GM12878 (cell line): ENCODE measurements around the gene SPATA19. TPM values are rescaled to one million over a fixed set of nuclear protein-coding genes. Genes with fewer than 3 reads are reported as not detected.

Experiments used
- ATAC-seq: fragments of 200-7000 bp; cut with Tn5 transposase; 3 replicates; pipeline ENCODE4 v1.9.1; 2020; ENCODE audit warnings: mild to moderate bottlenecking, moderate library complexity
- BruUV-seq: library from RNA; stranded (reverse); fragments of 400-500 nt; replicated peaks from 2 replicates; lab custom pipeline; 2021; lab: Mats Ljungman, UMichigan
- CTCF ChIA-PET: fragments of 300-600 bp; sonication (Branson Sonifier 250); formaldehyde crosslinking; extraction: SDS; loops from one replicate; lab custom pipeline; 2021; ENCODE audit warnings: inconsistent platforms; lab: Yijun Ruan, JAX
- POLR2A ChIA-PET: fragments of 350-600 bp; formaldehyde crosslinking; extraction: SDS; loops from one replicate; lab custom pipeline; 2021; ENCODE audit warnings: inconsistent platforms; lab: Charles Lee
- RAD21 ChIA-PET: fragments of 300-600 bp; sonication (Branson Sonifier 250); formaldehyde crosslinking; loops from one replicate; lab custom pipeline; 2023; ENCODE audit warnings: antibody characterized with exemption; ENCODE audit not compliant: unreplicated experiment; lab: Charles Lee
- SMC1A ChIA-PET: fragments of 300-600 bp; sonication (Branson Sonifier 250); formaldehyde crosslinking; loops from one replicate; lab custom pipeline; 2023; ENCODE audit not compliant: unreplicated experiment, uncharacterized antibody; lab: Charles Lee
- DNase-seq: peaks from one replicate; pipeline ENCODE4 v3.0.0-alpha.2; 2011; ENCODE audit warnings: low read depth, low spot score
- FAIRE-seq: peaks from 3 replicates; lab custom pipeline; 2011; peaks lifted over from hg19 to GRCh38; lab: Jason Lieb, UNC
- H2AFZ ChIP-seq: 2 replicates; pipeline ENCODE4 v1.6.0; 2011; ENCODE audit warnings: low read depth, low read length, control low read depth; ENCODE audit not compliant: control insufficient read depth
- H3K27ac ChIP-seq: 2 replicates; pipeline ENCODE4 v1.5.1; 2011; ENCODE audit warnings: control low read depth; ENCODE audit not compliant: control insufficient read depth, insufficient read depth
- H3K27me3 ChIP-seq, 2 experiments: replicated peaks in 1 of 2; 2 replicates each; pipeline versions ENCODE4 v1.6.0 to v1.6.1; 2011; ENCODE audit warnings: low read length in 1 of 2; ENCODE audit not compliant: control insufficient read depth in 2 of 2, insufficient read depth in 2 of 2
- H3K36me3 ChIP-seq, 2 experiments: 2 replicates each; pipeline ENCODE4 v1.5.1; 2011; ENCODE audit warnings: low read length in 1 of 2; ENCODE audit not compliant: control insufficient read depth in 2 of 2, insufficient read depth in 2 of 2
- H3K4me1 ChIP-seq: 2 replicates; pipeline ENCODE4 v1.6.1; 2011; ENCODE audit warnings: mild to moderate bottlenecking, low read length, moderate library complexity, mixed read lengths; ENCODE audit not compliant: control insufficient read depth, insufficient read depth
- H3K4me2 ChIP-seq: 2 replicates; pipeline ENCODE4 v1.6.0; 2011; ENCODE audit warnings: control low read depth; ENCODE audit not compliant: control insufficient read depth, insufficient read depth
- H3K4me3 ChIP-seq: fragments of 200-600 bp; sonication (generic); 2 replicates; pipeline ENCODE4 v1.5.1; 2016
- H3K79me2 ChIP-seq: 2 replicates; pipeline ENCODE4 v1.6.0; 2011; ENCODE audit warnings: low read length; ENCODE audit not compliant: control insufficient read depth, insufficient read depth
- H3K9ac ChIP-seq: 2 replicates; pipeline ENCODE4 v1.8.0; 2011; ENCODE audit warnings: low read length, control low read depth, mixed read lengths; ENCODE audit not compliant: control insufficient read depth, insufficient read depth
- H3K9me3 ChIP-seq: replicated peaks from 3 replicates; pipeline ENCODE4 v1.5.1; 2011; ENCODE audit warnings: mild to moderate bottlenecking, low read length; ENCODE audit not compliant: control insufficient read depth, insufficient read depth
- H4K20me1 ChIP-seq: 2 replicates; pipeline ENCODE4 v1.6.0; 2011; ENCODE audit not compliant: control insufficient read depth, insufficient read depth
- BACH1 ChIP-seq: fragments of 450-650 bp; IDR thresholded peaks from 2 replicates; pipeline ENCODE4 v1.6.1; 2017; ENCODE audit warnings: mild to moderate bottlenecking, borderline replicate concordance
- CHD4 ChIP-seq: fragments of 200-600 bp; sonication (generic); IDR thresholded peaks from 2 replicates; pipeline ENCODE4 v1.6.1; 2016; ENCODE audit warnings: mild to moderate bottlenecking
- CTCF ChIP-seq, 3 experiments: IDR thresholded peaks in 2 of 3; conservative IDR thresholded peaks in 1 of 3; 2 replicates each; pipeline ENCODE4 v1.5.1; 2011; ENCODE audit warnings: low read depth in 3 of 3, low read length in 3 of 3, mild to moderate bottlenecking in 3 of 3, control low read depth in 2 of 3, moderate library complexity in 2 of 3, inconsistent platforms in 1 of 3, mixed read lengths in 1 of 3; ENCODE audit not compliant: control insufficient read depth in 2 of 3, insufficient read depth in 1 of 3; ENCODE audit errors: extremely low read depth in 1 of 3
- DPF2 ChIP-seq: fragments of 450-650 bp; IDR thresholded peaks from 2 replicates; pipeline ENCODE4 v1.6.1; 2017; ENCODE audit warnings: mild to moderate bottlenecking
- FOS ChIP-seq: IDR thresholded peaks from 3 replicates; pipeline ENCODE4 v1.6.1; 2011; ENCODE audit warnings: borderline replicate concordance; ENCODE audit not compliant: insufficient read length; ENCODE audit errors: extremely low read depth
- HDAC2 ChIP-seq: fragments of 200-600 bp; sonication (generic); IDR thresholded peaks from 2 replicates; pipeline ENCODE4 v1.6.1; 2017
- HDGF ChIP-seq: fragments of 450-650 bp; IDR thresholded peaks from 2 replicates; pipeline ENCODE4 v1.6.1; 2016; ENCODE audit warnings: antibody characterized with exemption
- NR2F1 ChIP-seq: fragments of 450-650 bp; conservative IDR thresholded peaks from 2 replicates; pipeline ENCODE4 v1.6.1; 2017; ENCODE audit warnings: mild to moderate bottlenecking
- TBL1XR1 ChIP-seq: IDR thresholded peaks from 2 replicates; pipeline ENCODE4 v1.6.1; 2012; ENCODE audit warnings: low read depth, low read length, improper control_type of control experiment
- USF2 ChIP-seq: IDR thresholded peaks from 2 replicates; pipeline ENCODE4 v1.6.1; 2011; ENCODE audit warnings: low read depth, low read length, improper control_type of control experiment, borderline replicate concordance
- WRNIP1 ChIP-seq: IDR thresholded peaks from 2 replicates; pipeline ENCODE4 v1.6.1; 2011; ENCODE audit warnings: low read depth, low read length, improper control_type of control experiment, borderline replicate concordance
- WGBS: methylation state at CpG from one replicate; pipeline ENCODE4 v1.1.6; 2016; ENCODE audit warnings: low lambda C conversion rate; ENCODE audit not compliant: insufficient replicate concordance, insufficient coverage; ENCODE audit errors: missing lambda C conversion rate; 5-methylcytosine and 5-hydroxymethylcytosine counted together
- in situ Hi-C: fragments of 300-500 bp; cut with MboI; formaldehyde crosslinking; loops from 9 replicates; pipeline ENCODE4 v1.14.3; 2018; ENCODE audit warnings: mixed read lengths
- intact Hi-C: fragments of 100-400 bp; cut with micrococcal nuclease; formaldehyde crosslinking; loops from one replicate; pipeline ENCODE4 v1.14.2; 2022; ENCODE audit not compliant: unreplicated experiment
- polyA plus RNA-seq, 11 experiments: library from polyadenylated mRNA; depleted of rRNA in 4 of 11; unstranded in 6 of 11; stranded (reverse) in 5 of 11; fragments of >200 nt; fragmentation: Nextera tagmentation in 4 of 11; fragmentation: Illumina TruSeq in 1 of 11; extraction: Ambion mirVana in 4 of 11; extraction: Trizol in 1 of 11; gene quantifications; 1 replicate in 1 of 11; 2 replicates in 10 of 11; pipeline versions ENCODE4 v1.2.1 to v1.2.3, GENCODE V29; 2011 to 2016; ENCODE audit warnings: inconsistent platforms in 2 of 11, missing spikeins in 2 of 11, low read depth in 1 of 11
- total RNA-seq, 4 experiments: library from RNA; depleted of rRNA in 3 of 4; stranded (reverse); fragments of >200 nt in 3 of 4; fragmentation: Illumina TruSeq in 1 of 4; extraction: Trizol in 1 of 4; gene quantifications; 2 replicates each; pipeline versions ENCODE4 v1.2.1 to v1.2.3, GENCODE V29; 2013 to 2021
- TF ChIP-seq, protein P1 (sequence below): IDR thresholded peaks from 2 replicates; pipeline ENCODE4 v1.6.1; 2012; ENCODE audit warnings: low read length, inconsistent platforms

The SPATA19 gene
- total and polyA plus RNA-seq, 10 of the 15 experiments (the other 5 are each of a cell fraction or from before 2014, with no cell fraction given) = not detected

DNA sequence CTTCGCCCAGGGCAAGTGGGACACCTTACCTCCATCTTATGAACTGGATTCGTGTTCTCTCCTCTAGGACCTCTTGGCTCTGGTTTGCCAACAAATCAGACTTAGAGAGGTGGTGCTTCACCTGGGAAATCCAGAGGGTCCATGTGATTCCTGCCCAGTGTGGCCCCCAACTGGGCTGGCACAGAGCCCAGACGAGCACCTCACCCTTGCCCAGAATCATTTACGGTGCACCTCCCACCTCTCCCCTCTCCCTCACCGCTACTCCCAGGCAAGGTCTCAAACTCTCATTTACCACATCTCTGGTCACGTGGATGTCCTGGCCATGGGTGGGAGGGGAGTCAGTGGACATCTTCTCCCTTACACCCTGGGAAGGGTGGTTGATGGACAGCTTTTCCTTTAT lies 1.1 kb downstream of the SPATA19 start:
- intact Hi-C loops (no loop called here), in situ Hi-C loops (no loop called here)
- ChIA-PET SMC1A (no interaction called here), POLR2A (no interaction called here), CTCF (interaction anchor here (1.1 kb wide), 1 partner anchor 9 kb away, joined by 3 read pairs; no protein-coding TSS in a partner anchor), RAD21 (no interaction called here)
- Histone ChIP-seq H3K27me3 (no peaks in the 10 kb centered on the region; a peak in 1 of 4 replicates), H3K27ac (no peak overlapping the region), H4K20me1 (no peaks in the 10 kb centered on the region), H3K36me3 (no peaks in the 10 kb centered on the region), H3K4me3 (no peak overlapping the region), H3K4me2 (no peak overlapping the region), H3K79me2 (no peaks in the 10 kb centered on the region), H3K9me3 (no peaks in the 10 kb centered on the region; the same call in 2 of the 3 replicates), H3K4me1 (no peaks in the 10 kb centered on the region), H2AFZ (no peak overlapping the region), H3K9ac (no peak overlapping the region)
- ATAC-seq (no peak), FAIRE-seq (no peak), DNase-seq (no peak)
- WGBS = 26% methylated on average over 6 of the region's 6 CpGs
- TF ChIP-seq HDAC2 (no peak), NR2F1 (no peak)
- BruUV-seq = no TSS peak

DNA sequence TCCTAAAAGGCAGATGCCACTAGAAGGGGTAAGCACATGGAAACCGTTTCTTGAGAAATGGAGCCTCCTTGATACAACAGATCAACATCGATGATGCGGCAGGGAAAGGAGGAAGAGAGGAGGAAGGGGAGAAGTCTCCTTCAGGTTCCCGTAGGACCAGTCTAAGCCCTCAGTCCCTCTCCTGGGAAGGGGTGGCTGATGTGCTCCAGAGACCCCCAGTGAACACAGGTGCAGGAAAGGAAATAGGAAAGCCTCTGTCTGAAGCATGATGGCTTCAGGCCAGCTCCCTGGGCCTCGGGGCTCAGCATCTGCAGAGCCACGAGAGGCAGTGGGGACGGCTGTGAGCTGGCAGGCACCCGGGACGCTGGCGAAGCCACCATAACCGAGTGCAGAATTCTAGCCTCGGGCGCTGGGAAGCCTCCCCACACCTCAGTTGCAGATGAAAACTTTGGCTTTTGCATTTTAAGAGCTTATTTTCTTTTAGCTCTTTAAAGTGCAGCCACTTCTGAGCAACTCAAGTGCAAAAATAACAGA lies 1.8 kb downstream of the SPATA19 start:
- no peak overlapping the region for H3K4me2 ChIP-seq
- no TSS peak for BruUV-seq
- TF ChIP-seq WRNIP1 (no peak), TBL1XR1 (no peak), BACH1 (no peak), HDGF (no peak), CHD4 (no peak), FOS (no peak), USF2 (no peak), DPF2 (no peak), CTCF (IDR thresholded peaks at IDR 0.05 in 2 of 3, conservative IDR thresholded peaks at IDR 0.05 in 1 of 3; ENCODE audit: control insufficient read depth in 2 of 3, extremely low read depth in 1 of 3, insufficient read depth in 1 of 3, low read depth in 3 of 3, low read length in 3 of 3) (no peak)
- TF ChIP-seq, protein P1, sequence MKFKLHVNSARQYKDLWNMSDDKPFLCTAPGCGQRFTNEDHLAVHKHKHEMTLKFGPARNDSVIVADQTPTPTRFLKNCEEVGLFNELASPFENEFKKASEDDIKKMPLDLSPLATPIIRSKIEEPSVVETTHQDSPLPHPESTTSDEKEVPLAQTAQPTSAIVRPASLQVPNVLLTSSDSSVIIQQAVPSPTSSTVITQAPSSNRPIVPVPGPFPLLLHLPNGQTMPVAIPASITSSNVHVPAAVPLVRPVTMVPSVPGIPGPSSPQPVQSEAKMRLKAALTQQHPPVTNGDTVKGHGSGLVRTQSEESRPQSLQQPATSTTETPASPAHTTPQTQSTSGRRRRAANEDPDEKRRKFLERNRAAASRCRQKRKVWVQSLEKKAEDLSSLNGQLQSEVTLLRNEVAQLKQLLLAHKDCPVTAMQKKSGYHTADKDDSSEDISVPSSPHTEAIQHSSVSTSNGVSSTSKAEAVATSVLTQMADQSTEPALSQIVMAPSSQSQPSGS = no peak

More for the DNA sequence above, 1.8 kb downstream of the SPATA19 start:
- intact Hi-C loops = no loop called here
- Histone ChIP-seq H3K79me2 (no peaks in the 10 kb centered on the region), H3K4me1 (no peaks in the 10 kb centered on the region), H3K27ac (no peak overlapping the region), H4K20me1 (no peaks in the 10 kb centered on the region), H3K4me3 (no peak overlapping the region), H3K9ac (no peak overlapping the region), H3K9me3 (no peaks in the 10 kb centered on the region; the same call in 2 of the 3 replicates), H2AFZ (no peak overlapping the region), H3K36me3 (no peaks in the 10 kb centered on the region), H3K27me3 (no peaks in the 10 kb centered on the region; a peak in 1 of 4 replicates)
- ATAC-seq (no peak), FAIRE-seq (no peak), DNase-seq (no peak)
- RAD21 ChIA-PET = no interaction called here
- SMC1A ChIA-PET = no interaction called here
- in situ Hi-C loops = no loop called here
- WGBS = 35% methylated on average over 13 of the region's 13 CpGs
- CTCF ChIA-PET = interaction anchor here (1.1 kb wide), 1 partner anchor 9 kb away, joined by 3 read pairs; no protein-coding TSS in a partner anchor
- POLR2A ChIA-PET = no interaction called here
